ENCODE results near the gene SOBP.

DNA sequence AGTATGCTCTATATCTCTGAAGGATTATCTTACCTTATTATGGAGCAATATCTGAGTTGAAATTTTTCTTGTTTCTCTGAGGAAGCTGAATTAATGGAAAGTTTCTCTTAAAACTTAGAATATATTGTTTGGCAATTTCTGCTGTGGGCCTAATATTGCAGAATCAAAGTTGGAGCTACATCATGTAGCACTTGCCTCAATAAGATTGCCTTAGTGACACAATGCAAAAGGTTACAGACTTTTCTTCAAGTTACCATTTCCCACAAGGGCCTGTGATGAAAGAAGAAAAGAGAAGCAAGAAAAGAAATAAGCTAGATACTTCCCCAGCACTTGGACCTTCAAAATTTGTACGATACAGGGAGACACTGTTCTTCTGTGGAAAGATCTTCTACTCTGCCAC lies 151.2 kb downstream of the SOBP start:
- TF ChIP-seq, protein P1, sequence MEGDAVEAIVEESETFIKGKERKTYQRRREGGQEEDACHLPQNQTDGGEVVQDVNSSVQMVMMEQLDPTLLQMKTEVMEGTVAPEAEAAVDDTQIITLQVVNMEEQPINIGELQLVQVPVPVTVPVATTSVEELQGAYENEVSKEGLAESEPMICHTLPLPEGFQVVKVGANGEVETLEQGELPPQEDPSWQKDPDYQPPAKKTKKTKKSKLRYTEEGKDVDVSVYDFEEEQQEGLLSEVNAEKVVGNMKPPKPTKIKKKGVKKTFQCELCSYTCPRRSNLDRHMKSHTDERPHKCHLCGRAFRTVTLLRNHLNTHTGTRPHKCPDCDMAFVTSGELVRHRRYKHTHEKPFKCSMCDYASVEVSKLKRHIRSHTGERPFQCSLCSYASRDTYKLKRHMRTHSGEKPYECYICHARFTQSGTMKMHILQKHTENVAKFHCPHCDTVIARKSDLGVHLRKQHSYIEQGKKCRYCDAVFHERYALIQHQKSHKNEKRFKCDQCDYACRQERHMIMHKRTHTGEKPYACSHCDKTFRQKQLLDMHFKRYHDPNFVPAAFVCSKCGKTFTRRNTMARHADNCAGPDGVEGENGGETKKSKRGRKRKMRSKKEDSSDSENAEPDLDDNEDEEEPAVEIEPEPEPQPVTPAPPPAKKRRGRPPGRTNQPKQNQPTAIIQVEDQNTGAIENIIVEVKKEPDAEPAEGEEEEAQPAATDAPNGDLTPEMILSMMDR (IDR thresholded peaks at IDR 0.05 in 4 of 5, conservative IDR thresholded peaks at IDR 0.05 in 1 of 5): no peak
- TF ChIP-seq POLR2A (IDR thresholded peaks at IDR 0.05): no peak

All from gastrocnemius medialis (tissue), 4 donors.